AG04449 (cell line): ENCODE results near the gene SHB.

Experiments
- CTCF ChIA-PET: fragments of 350-600 bp; formaldehyde crosslinking; extraction: SDS; loops from one replicate; lab custom pipeline; 2021; ENCODE audit warnings: antibody characterized with exemption; lab: Yijun Ruan, JAX
- POLR2A ChIA-PET: fragments of 400-600, 350-600 bp; formaldehyde crosslinking; extraction: SDS; loops from one replicate; lab custom pipeline; 2020; ENCODE audit warnings: antibody characterized with exemption, inconsistent platforms; lab: Yijun Ruan, JAX
- DNase-seq: peaks from one replicate; pipeline ENCODE4 v3.0.0-alpha.2; 2010; ENCODE audit warnings: low read depth, low spot score
- H3K4me3 ChIP-seq: 2 replicates; pipeline ENCODE4 v1.5.1; 2011; ENCODE audit warnings: low read depth, mild to moderate bottlenecking, control low read depth, low read length
- CTCF ChIP-seq: IDR thresholded peaks from one replicate; pipeline ENCODE4 v1.5.1; 2011; ENCODE audit warnings: mild to moderate bottlenecking, moderate library complexity, low read length, control low read depth, inconsistent platforms; ENCODE audit not compliant: insufficient read depth; ENCODE audit errors: missing control alignments

The SHB gene

DNA sequence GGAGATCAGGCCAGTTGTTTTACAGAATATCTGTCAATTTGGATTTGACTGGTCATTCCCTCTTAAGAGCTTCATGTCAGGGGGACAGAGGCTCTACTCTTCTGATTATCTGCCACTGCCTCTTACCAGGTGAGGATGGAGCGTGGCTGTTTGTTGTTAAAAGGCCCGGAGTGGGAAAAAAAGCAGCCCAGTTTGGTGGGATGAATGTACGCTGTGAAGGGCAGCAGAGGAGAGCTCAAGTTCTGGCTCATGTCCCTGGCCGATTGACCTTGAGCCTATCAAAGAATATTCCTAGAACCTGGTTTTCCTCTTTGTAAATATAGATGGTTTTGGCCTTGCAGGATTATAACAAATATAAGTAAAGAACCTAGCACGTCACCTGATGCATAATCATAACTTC lies 16.3 kb upstream of the SHB start:
- CTCF ChIA-PET: interaction anchor here (1.0 to 11.8 kb wide), 4 partner anchors 68 to 175 kb away, joined by 4 to 214 read pairs (median 12); partner anchors contain the start of gene SLC25A51
- no peak overlapping the region for H3K4me3 ChIP-seq
- DNase-seq: no peak
- no peak for TF ChIP-seq CTCF
- POLR2A ChIA-PET: no interaction called here

DNA sequence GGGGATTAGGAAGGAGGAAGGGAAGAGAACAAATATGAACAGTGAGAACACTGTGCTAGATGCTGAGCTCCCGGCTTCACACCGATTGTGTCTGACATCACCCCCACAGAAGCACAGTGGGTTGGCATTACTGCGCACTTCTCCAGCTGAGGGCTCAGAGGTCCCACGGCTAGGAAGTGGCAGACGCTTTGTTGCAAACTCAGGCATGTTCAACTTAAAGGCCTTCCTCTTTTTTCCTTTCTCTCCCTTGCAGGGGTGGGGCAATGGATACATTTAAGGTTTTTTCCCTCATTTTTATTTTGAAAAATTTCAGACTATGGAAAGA lies 15.5 kb upstream of the SHB start:
- ChIA-PET POLR2A (no interaction called here), CTCF (interaction anchor here (1.0 to 11.8 kb wide), 5 partner anchors 69 to 174 kb away, joined by 3 to 214 read pairs (median 8); partner anchors contain the start of gene SLC25A51)
- DNase-seq: no peak
- TF ChIP-seq CTCF: no peak
- no peak overlapping the region for H3K4me3 ChIP-seq

- TF ChIP-seq CTCF: no peak
- CTCF ChIA-PET: interaction anchor here (1.0 to 11.8 kb wide), 5 partner anchors 69 to 174 kb away, joined by 3 to 214 read pairs (median 4); partner anchors contain the start of gene SLC25A51
- DNase-seq: no peak
- POLR2A ChIA-PET: no interaction called here
- H3K4me3 ChIP-seq: no peak overlapping the region
These were observed 15.0 kb upstream of the SHB start for GRCh38 chr9:38083858-38084555.

GRCh38 chr9:38082446-38083287 lies 13.6 kb upstream of the SHB start:
- DNase-seq: no peak
- POLR2A ChIA-PET: no interaction called here
- CTCF ChIA-PET: interaction anchor here (1.0 to 11.8 kb wide), 4 partner anchors 10 to 173 kb away, joined by 3 to 214 read pairs (median 4); partner anchors contain the start of gene SLC25A51
- no peak for TF ChIP-seq CTCF
- no peak overlapping the region for H3K4me3 ChIP-seq

GRCh38 chr9:38081356-38082108 lies 12.5 kb upstream of the SHB start:
- POLR2A ChIA-PET: no interaction called here

More at GRCh38 chr9:38081356-38082108, 12.5 kb upstream of the SHB start:
- CTCF ChIA-PET: interaction anchor here (1.2 to 1.6 kb wide), 2 partner anchors 168 to 182 kb away, joined by 3 to 4 read pairs; no protein-coding TSS in a partner anchor
- H3K4me3 ChIP-seq: no peak overlapping the region
- no peak for TF ChIP-seq CTCF
- DNase-seq: no peak
